ENCODE results near the gene PC.
"Not testable (repeated sequence)": the region's sequence is repeated elsewhere in the genome, so short reads cannot be mapped to it uniquely, and the experiment has no call there.

GRCh38 chr11:66989360-66989759 is 31.2 kb upstream of the PC start:
- TF ChIP-seq CTCF (IDR thresholded peaks at IDR 0.05; ENCODE audit: extremely low read depth in 1 of 2, insufficient read depth in 1 of 2, low read depth in 1 of 2, low read length in 2 of 2); MYC (IDR thresholded peaks at IDR 0.05; ENCODE audit: low read depth, low read length); POLR2A (IDR thresholded peaks at IDR 0.05; ENCODE audit: low read depth, low read length); EZH2 (IDR thresholded peaks at IDR 0.05; ENCODE audit: borderline replicate concordance, low read depth, low read length, severe bottlenecking); POLR2AphosphoS5 (IDR thresholded peaks at IDR 0.05; ENCODE audit: insufficient read depth, low read depth, low read length): not testable (repeated sequence)

Measured in endothelial cell of umbilical vein (primary cell).